Fibroblast of upper back skin (primary cell): ENCODE results near the gene CDC73.

ENCODE experiments used
- DNase-seq: peaks from one replicate; pipeline ENCODE4 v3.0.0-alpha.2; 2013

The CDC73 gene

DNA sequence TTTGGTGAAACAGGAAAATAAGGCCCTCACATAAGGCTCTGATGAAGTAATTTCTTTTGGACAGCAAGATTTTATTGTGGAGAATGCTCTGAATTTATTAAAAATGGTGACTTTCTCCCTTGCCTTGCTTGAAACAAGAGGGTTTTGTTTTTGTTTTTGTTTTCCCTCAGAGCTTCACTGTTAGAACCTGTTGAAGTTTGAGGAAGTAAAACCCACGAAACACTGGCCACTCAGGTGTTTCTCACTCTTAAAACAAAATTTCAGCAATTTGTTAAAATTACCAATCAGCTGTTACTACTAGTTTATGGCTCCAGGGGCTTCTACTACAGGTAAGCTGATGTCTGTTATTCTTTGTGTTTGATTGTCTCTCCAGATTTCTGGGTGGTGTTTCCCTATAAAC is 177.2 kb downstream of the CDC73 start:
- DNase-seq = no peak

DNA sequence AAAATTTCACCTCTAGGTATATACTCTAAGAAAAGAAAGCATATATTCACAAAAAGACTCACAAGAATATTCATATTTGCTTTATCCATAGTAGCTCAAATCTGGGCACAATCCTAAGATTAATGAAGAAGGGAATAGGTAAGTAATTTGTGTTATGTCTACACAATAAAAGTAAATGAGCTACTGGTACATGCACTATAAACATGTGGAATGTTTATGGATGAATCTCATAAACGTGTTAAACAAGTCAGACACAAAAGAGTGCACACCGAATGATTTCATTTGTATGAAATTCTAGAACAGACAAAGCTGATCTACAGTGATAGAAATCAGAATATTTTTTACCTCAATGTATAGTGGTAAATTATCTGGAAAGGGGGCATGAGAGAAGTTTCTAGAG is 179.9 kb downstream of the CDC73 start:
- DNase-seq = no peak

DNA sequence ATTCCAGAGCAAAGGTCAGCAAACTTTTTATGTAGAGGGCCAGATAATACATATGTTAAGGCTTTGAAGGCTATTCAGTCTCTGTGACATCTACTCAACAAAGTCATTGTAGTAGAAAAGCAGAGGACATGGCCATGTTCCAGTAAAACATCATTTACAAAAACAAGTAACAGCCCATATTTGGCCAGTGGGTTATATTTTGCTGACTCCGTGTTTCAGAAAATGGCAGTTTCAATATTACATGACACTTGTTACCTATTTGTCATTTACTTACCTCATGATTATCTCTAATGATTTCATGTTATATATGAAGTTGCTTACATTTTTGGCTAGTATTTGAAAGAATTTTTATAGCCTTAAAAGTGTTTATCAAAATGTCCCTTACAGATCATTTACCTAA is 182.0 kb downstream of the CDC73 start:
- no peak for DNase-seq
